ENCODE results near the gene SLC25A4. TPM values are rescaled to one million over a fixed set of nuclear protein-coding genes. Genes with fewer than 3 reads are reported as not detected.

Gene SLC25A4
- total and polyA plus RNA-seq, 10 of the 15 experiments (the other 5 are each of a cell fraction or from before 2014, with no cell fraction given), result 12.6 to 161 (median 38.2) TPM

- H2AFZ ChIP-seq (ENCODE audit: control insufficient read depth, low read depth, low read length), result no peak overlapping the region
- H3K79me2 ChIP-seq (ENCODE audit: control insufficient read depth, insufficient read depth, low read length), result no peaks in the 10 kb centered on the region
- no peaks in the 10 kb centered on the region for H3K4me1 ChIP-seq (ENCODE audit: control insufficient read depth, insufficient read depth, low read length)
- H3K9me3 ChIP-seq (replicated peaks; ENCODE audit: control insufficient read depth, insufficient read depth, low read length), result no peaks in the 10 kb centered on the region
- H4K20me1 ChIP-seq (ENCODE audit: control insufficient read depth, insufficient read depth), result no peaks in the 10 kb centered on the region
- CTCF ChIA-PET, result interaction anchor here (0.6 to 2.7 kb wide), 47 partner anchors 8 to 1294 kb away, joined by 3 to 82 read pairs (median 5); partner anchors contain the start of gene SLC25A4
- H3K4me2 ChIP-seq (ENCODE audit: control insufficient read depth, insufficient read depth), result no peak overlapping the region
- H3K27ac ChIP-seq (ENCODE audit: control insufficient read depth, insufficient read depth), result no peak overlapping the region
- SMC1A ChIA-PET (ENCODE audit: uncharacterized antibody, unreplicated experiment), result interaction anchor here (0.6 to 2.0 kb wide), 24 partner anchors 9 to 438 kb away, joined by 3 to 27 read pairs (median 4); partner anchors contain the start of gene SLC25A4
- in situ Hi-C loops (cut with MboI) (loop anchor here (10.0 kb wide), 1 partner anchor 130 kb away; no protein-coding TSS in a partner anchor), intact Hi-C loops (cut with micrococcal nuclease; ENCODE audit: unreplicated experiment) (loop anchor here (1.0 to 10.0 kb wide), 4 partner anchors 50 to 390 kb away; no protein-coding TSS in a partner anchor)
- POLR2A ChIA-PET, result interaction anchor here (1.0 kb wide), 1 partner anchor 97 kb away, joined by 3 read pairs; no protein-coding TSS in a partner anchor
- BruUV-seq (replicated peaks), result no TSS peak
- ATAC-seq (peak; percentile 91), FAIRE-seq (peak; percentile 65), DNase-seq (ENCODE audit: low read depth, low spot score) (no peak)
- RAD21 ChIA-PET (ENCODE audit: unreplicated experiment), result interaction anchor here (0.6 to 3.1 kb wide), 24 partner anchors 9 to 1294 kb away, joined by 3 to 45 read pairs (median 4); partner anchors contain the start of gene SLC25A4
- 32% methylated on average over 3 of the region's 3 CpGs for WGBS (ENCODE audit: insufficient coverage, insufficient replicate concordance, low lambda C conversion rate, missing lambda C conversion rate)
- no peak overlapping the region for H3K4me3 ChIP-seq
- no peak overlapping the region for H3K9ac ChIP-seq (ENCODE audit: control insufficient read depth, insufficient read depth, low read length)
- no peaks in the 10 kb centered on the region; a peak in 1 of 4 replicates for H3K27me3 ChIP-seq (replicated peaks in 1 of 2; ENCODE audit: control insufficient read depth in 2 of 2, insufficient read depth in 2 of 2, low read length in 1 of 2)
- no peaks in the 10 kb centered on the region for H3K36me3 ChIP-seq (ENCODE audit: control insufficient read depth in 2 of 2, insufficient read depth in 2 of 2, low read length in 1 of 2)
- TF ChIP-seq NR2F1 (conservative IDR thresholded peaks at IDR 0.05) (no peak), BCLAF1 (IDR thresholded peaks at IDR 0.05) (no peak), ZNF384 (IDR thresholded peaks at IDR 0.05; ENCODE audit: borderline replicate concordance, low read depth, low read length) (no peak), STAT1 (conservative IDR thresholded peaks at IDR 0.05) (no peak), PML (IDR thresholded peaks at IDR 0.05; ENCODE audit: low read length) (no peak), MAX (IDR thresholded peaks at IDR 0.05; ENCODE audit: low read depth, low read length) (no peak), HDGF (IDR thresholded peaks at IDR 0.05) (no peak), KAT2A (conservative IDR thresholded peaks at IDR 0.05; ENCODE audit: control insufficient read depth, low read depth, low read length) (no peak), ZBTB4 (CRISPR knock-in tag; IDR thresholded peaks at IDR 0.05) (no peak), BACH1 (IDR thresholded peaks at IDR 0.05; ENCODE audit: borderline replicate concordance) (no peak), FOXK2 (IDR thresholded peaks at IDR 0.05) (no peak), PKNOX1 (IDR thresholded peaks at IDR 0.05) (no peak), CTCF (IDR thresholded peaks at IDR 0.05 in 2 of 3, conservative IDR thresholded peaks at IDR 0.05 in 1 of 3; ENCODE audit: control insufficient read depth in 2 of 3, extremely low read depth in 1 of 3, insufficient read depth in 1 of 3, low read depth in 3 of 3, low read length in 3 of 3) (peak; percentile 69 to 83 (median 81))
Observed at GRCh38 chr4:185134307-185134869, 8.7 kb upstream of the SLC25A4 start.
